CD14-positive monocyte (primary cell): ENCODE results near the gene ETS1. TPM values are rescaled to one million over a fixed set of nuclear protein-coding genes. Genes with fewer than 3 reads are reported as not detected.

ENCODE experiments used
- DNase-seq, 3 donors: peaks; one replicate each; pipeline ENCODE4 v3.0.0-alpha.2; 2011 to 2022
- H2AFZ ChIP-seq: 2 replicates; pipeline ENCODE4 v1.6.0; 2012; ENCODE audit warnings: mild to moderate bottlenecking, low read depth, low read length, inconsistent platforms; ENCODE audit not compliant: insufficient read depth, poor library complexity, severe bottlenecking
- H3K27ac ChIP-seq, 2 donors: 1 replicate in 1 of 2; 2 replicates in 1 of 2; pipeline ENCODE4 v1.5.1; 2012 to 2013; ENCODE audit warnings: low read length in 2 of 2, control low read depth in 1 of 2, inconsistent platforms in 1 of 2, low read depth in 1 of 2, mild to moderate bottlenecking in 1 of 2
- H3K27me3 ChIP-seq, 2 donors: one replicate each; pipeline versions ENCODE4 v1.6.0 to v1.6.1; 2011 to 2013; ENCODE audit warnings: low read length in 2 of 2; ENCODE audit not compliant: control insufficient read depth in 2 of 2, insufficient read depth in 2 of 2
- H3K36me3 ChIP-seq, 2 donors: replicated peaks in 1 of 2; 1 replicate in 1 of 2; 2 replicates in 1 of 2; pipeline versions ENCODE4 v1.5.1 to v1.6.1; 2012 to 2013; ENCODE audit warnings: low read length in 2 of 2, control low read depth in 1 of 2, inconsistent platforms in 1 of 2, mild to moderate bottlenecking in 1 of 2; ENCODE audit not compliant: insufficient read depth in 2 of 2, control insufficient read depth in 1 of 2
- H3K4me1 ChIP-seq, 2 donors: 1 replicate in 1 of 2; 2 replicates in 1 of 2; pipeline versions ENCODE4 v1.5.1 to v1.6.1; 2012 to 2013; ENCODE audit warnings: low read length in 2 of 2, control low read depth in 1 of 2, inconsistent platforms in 1 of 2, mild to moderate bottlenecking in 1 of 2, moderate library complexity in 1 of 2; ENCODE audit not compliant: insufficient read depth in 2 of 2, control insufficient read depth in 1 of 2
- H3K4me2 ChIP-seq: replicated peaks from 2 replicates; pipeline ENCODE3; 2012; ENCODE audit warnings: low read length, moderate library complexity, mild to moderate bottlenecking; ENCODE audit not compliant: poor library complexity, severe bottlenecking; ENCODE audit errors: extremely low read depth
- H3K4me3 ChIP-seq, 3 experiments: fragments of 200-600 bp in 1 of 3; sonication (generic) in 1 of 3; replicated peaks in 1 of 3; 1 replicate in 2 of 3; 2 replicates in 1 of 3; pipeline ENCODE4 v1.5.1; 2011 to 2013; ENCODE audit warnings: low read length in 3 of 3, mild to moderate bottlenecking in 3 of 3, control low read depth in 2 of 3, low read depth in 2 of 3, inconsistent platforms in 1 of 3, moderate library complexity in 1 of 3
- H3K79me2 ChIP-seq: 2 replicates; pipeline ENCODE4 v1.6.0; 2012; ENCODE audit warnings: mild to moderate bottlenecking, control low read depth, inconsistent platforms, low read length, moderate library complexity; ENCODE audit not compliant: insufficient read depth
- H3K9ac ChIP-seq: 2 replicates; pipeline ENCODE4 v1.6.0; 2017; ENCODE audit warnings: low read length, mild to moderate bottlenecking; ENCODE audit not compliant: insufficient read depth, poor library complexity, severe bottlenecking
- H3K9me3 ChIP-seq, 2 donors: replicated peaks in 1 of 2; 1 replicate in 1 of 2; 2 replicates in 1 of 2; pipeline versions ENCODE4 v1.5.1 to v1.6.1; 2012 to 2013; ENCODE audit warnings: low read length in 2 of 2, control low read depth in 1 of 2; ENCODE audit not compliant: control insufficient read depth in 1 of 2, insufficient read depth in 1 of 2
- H4K20me1 ChIP-seq: 2 replicates; pipeline ENCODE4 v1.6.0; 2012; ENCODE audit warnings: mild to moderate bottlenecking, low read length, control low read depth, moderate library complexity; ENCODE audit not compliant: insufficient read depth
- H3K27ac Mint-ChIP-seq, 7 donors: one replicate each; pipeline ENCODE4 v1.8.0; 2020; ENCODE audit warnings: mild to moderate bottlenecking in 7 of 7, mixed read lengths in 7 of 7, moderate library complexity in 6 of 7, inconsistent platforms in 2 of 7
- H3K27me3 Mint-ChIP-seq, 3 donors: one replicate each; pipeline ENCODE4 v1.8.0; 2021 to 2022; ENCODE audit warnings: low read depth in 3 of 3, mild to moderate bottlenecking in 3 of 3, mixed read lengths in 3 of 3, moderate library complexity in 3 of 3, inconsistent platforms in 1 of 3
- H3K36me3 Mint-ChIP-seq, 2 donors: one replicate each; pipeline ENCODE4 v1.8.0; 2020; ENCODE audit warnings: mixed read lengths in 2 of 2, inconsistent platforms in 1 of 2, mild to moderate bottlenecking in 1 of 2
- H3K4me1 Mint-ChIP-seq: one replicate; pipeline ENCODE4 v1.8.0; 2020; ENCODE audit warnings: mild to moderate bottlenecking, mixed read lengths
- H3K4me3 Mint-ChIP-seq, 2 donors: one replicate each; pipeline ENCODE4 v1.8.0; 2020; ENCODE audit warnings: mild to moderate bottlenecking in 2 of 2, mixed read lengths in 2 of 2, moderate library complexity in 1 of 2
- H3K9me3 Mint-ChIP-seq, 7 donors: one replicate each; pipeline ENCODE4 v1.8.0; 2020 to 2022; ENCODE audit warnings: mixed read lengths in 7 of 7, mild to moderate bottlenecking in 6 of 7, moderate library complexity in 6 of 7, inconsistent platforms in 2 of 7
- CTCF ChIP-seq: fragments of 200-600 bp; IDR thresholded peaks from one replicate; pipeline ENCODE4 v1.8.0; 2022; ENCODE audit warnings: antibody characterized with exemption, mild to moderate bottlenecking
- WGBS: methylation state at CpG from one replicate; pipeline ENCODE4 v1.1.5; 2013; ENCODE audit warnings: missing lambda C conversion rate; ENCODE audit not compliant: insufficient coverage; 5-methylcytosine and 5-hydroxymethylcytosine counted together
- intact Hi-C, 2 donors: fragments of 100-400 bp; cut with micrococcal nuclease; formaldehyde crosslinking; loops; one replicate each; pipeline versions ENCODE4 v1.15.0 to v1.15.1; 2023
- polyA plus RNA-seq, 3 donors: library from polyadenylated mRNA; depleted of rRNA in 1 of 3; unstranded in 2 of 3; stranded (reverse) in 1 of 3; fragments of 300-500 nt in 2 of 3; fragments of >200 nt in 1 of 3; fragmentation: Illumina TruSeq in 2 of 3; gene quantifications; 1 replicate in 2 of 3; 2 replicates in 1 of 3; pipeline ENCODE4 v1.2.3, GENCODE V29; 2012 to 2021

ETS1 gene
- polyA plus RNA-seq, 3 donors = 0.67 to 1.6 (median 1.6) TPM

GRCh38 chr11:128572965-128573364, 14.4 kb downstream of the ETS1 start:
- Histone ChIP-seq H3K9me3 (no peaks in the 10 kb centered on the region), H3K79me2 (no peaks in the 10 kb centered on the region), H3K4me2 (no peak overlapping the region), H3K4me1 (peaks cover 22 to 31% of the 10 kb centered on the region in 2 donors), H3K36me3 (no peaks in the 10 kb centered on the region), H3K9ac (no peak overlapping the region), H3K27me3 (no peaks in the 10 kb centered on the region), H2AFZ (no peak overlapping the region), H3K27ac (no peak overlapping the region), H4K20me1 (no peaks in the 10 kb centered on the region), H3K4me3 (no peak overlapping the region)
- Mint-ChIP-seq H3K4me3 (no peak overlapping the region), H3K27me3 (peaks cover 0 to 3% (median 0%) of the 10 kb centered on the region in 3 donors), H3K9me3 (no peaks in the 10 kb centered on the region), H3K4me1 (peaks cover 33% of the 10 kb centered on the region), H3K27ac (no peak overlapping the region), H3K36me3 (no peaks in the 10 kb centered on the region)
- intact Hi-C loops = no loop called here
- 92% methylated on average over 2 of the region's 6 CpGs for WGBS
- no peak for DNase-seq
- no peak for TF ChIP-seq CTCF

GRCh38 chr11:128570632-128571031, 16.7 kb downstream of the ETS1 start:
- no peaks in the 10 kb centered on the region for H3K36me3 ChIP-seq
- TF ChIP-seq CTCF = no peak
- Mint-ChIP-seq H3K36me3 (no peaks in the 10 kb centered on the region), H3K27me3 (peaks cover 0 to 4% (median 0%) of the 10 kb centered on the region in 3 donors), H3K27ac (no peak overlapping the region), H3K4me3 (no peak overlapping the region), H3K9me3 (no peaks in the 10 kb centered on the region), H3K4me1 (peaks cover 35% of the 10 kb centered on the region)
- no peaks in the 10 kb centered on the region for H3K27me3 ChIP-seq
- no peak overlapping the region for H3K27ac ChIP-seq
- H3K4me2 ChIP-seq = no peak overlapping the region
- 71% methylated on average over 2 of the region's 7 CpGs for WGBS
- H3K4me1 ChIP-seq = peaks cover 30 to 37% of the 10 kb centered on the region in 2 donors
- no peak for DNase-seq
- no peaks in the 10 kb centered on the region for H3K79me2 ChIP-seq
- H3K4me3 ChIP-seq = no peak overlapping the region
- H4K20me1 ChIP-seq = no peaks in the 10 kb centered on the region
- H3K9ac ChIP-seq = no peak overlapping the region
- H3K9me3 ChIP-seq = no peaks in the 10 kb centered on the region
- intact Hi-C loops = no loop called here
- H2AFZ ChIP-seq = no peak overlapping the region
